ENCODE data around the gene TNFRSF13B.
"Not testable (repeated sequence)": the region's sequence is repeated elsewhere in the genome, so short reads cannot be mapped to it uniquely, and the experiment has no call there.

The TNFRSF13B gene

DNA sequence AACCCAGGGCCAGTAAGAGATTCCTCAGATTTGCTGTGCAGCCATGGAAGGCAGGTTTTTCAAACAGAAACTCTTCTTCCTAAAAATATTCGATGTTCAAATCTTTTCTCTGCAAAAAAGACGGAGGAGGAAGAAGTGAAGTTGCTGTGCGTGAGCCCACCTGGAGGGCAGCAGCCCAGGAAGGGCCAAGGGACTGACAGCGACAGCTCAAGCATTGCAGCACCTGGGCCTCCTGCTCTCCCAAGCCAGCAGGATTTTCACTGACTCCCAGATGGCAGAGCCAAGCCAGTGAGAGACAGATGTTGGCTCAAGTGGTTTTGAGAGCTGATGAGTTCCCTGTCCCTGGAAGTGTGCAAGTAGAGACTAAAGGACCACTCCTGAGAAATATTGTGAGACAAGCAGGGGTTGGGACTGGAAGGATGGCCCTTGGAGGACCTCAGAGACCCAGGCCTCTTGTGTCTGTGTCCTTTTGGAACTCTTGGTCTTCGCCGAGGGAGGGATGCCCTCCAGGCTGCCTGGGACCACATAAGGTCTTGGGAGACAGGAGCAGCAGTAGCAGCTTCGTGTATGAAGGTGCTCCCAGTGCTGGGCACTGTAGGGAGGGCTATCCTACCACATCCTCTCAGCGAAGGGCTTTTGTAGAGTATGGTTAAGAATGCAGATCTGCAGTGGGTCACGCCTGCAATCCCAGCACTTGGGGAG, 29.3 kb upstream of the TNFRSF13B start:
- no peaks in the 10 kb centered on the region for H3K9me2 ChIP-seq (replicated peaks; ENCODE audit: insufficient read depth, low read length)
- H3K9me3 ChIP-seq (ENCODE audit: insufficient read depth, low read length) = no peaks in the 10 kb centered on the region
- no peaks in the 10 kb centered on the region for H3F3A ChIP-seq (ENCODE audit: insufficient read depth)
- H3K4me3 ChIP-seq (ENCODE audit: insufficient read depth, low read length, poor library complexity, severe bottlenecking) = no peak overlapping the region
- H3K4me2 ChIP-seq (ENCODE audit: low read depth, low read length, poor library complexity, severe bottlenecking) = no peak overlapping the region
- TF ChIP-seq, protein P1, sequence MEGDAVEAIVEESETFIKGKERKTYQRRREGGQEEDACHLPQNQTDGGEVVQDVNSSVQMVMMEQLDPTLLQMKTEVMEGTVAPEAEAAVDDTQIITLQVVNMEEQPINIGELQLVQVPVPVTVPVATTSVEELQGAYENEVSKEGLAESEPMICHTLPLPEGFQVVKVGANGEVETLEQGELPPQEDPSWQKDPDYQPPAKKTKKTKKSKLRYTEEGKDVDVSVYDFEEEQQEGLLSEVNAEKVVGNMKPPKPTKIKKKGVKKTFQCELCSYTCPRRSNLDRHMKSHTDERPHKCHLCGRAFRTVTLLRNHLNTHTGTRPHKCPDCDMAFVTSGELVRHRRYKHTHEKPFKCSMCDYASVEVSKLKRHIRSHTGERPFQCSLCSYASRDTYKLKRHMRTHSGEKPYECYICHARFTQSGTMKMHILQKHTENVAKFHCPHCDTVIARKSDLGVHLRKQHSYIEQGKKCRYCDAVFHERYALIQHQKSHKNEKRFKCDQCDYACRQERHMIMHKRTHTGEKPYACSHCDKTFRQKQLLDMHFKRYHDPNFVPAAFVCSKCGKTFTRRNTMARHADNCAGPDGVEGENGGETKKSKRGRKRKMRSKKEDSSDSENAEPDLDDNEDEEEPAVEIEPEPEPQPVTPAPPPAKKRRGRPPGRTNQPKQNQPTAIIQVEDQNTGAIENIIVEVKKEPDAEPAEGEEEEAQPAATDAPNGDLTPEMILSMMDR (IDR thresholded peaks at IDR 0.05; ENCODE audit: insufficient read depth, low read length, poor library complexity, severe bottlenecking) = no peak
- TF ChIP-seq EZH2phosphoT487 (conservative IDR thresholded peaks at IDR 0.05; ENCODE audit: low read length) = no peak
- H3K27me3 ChIP-seq (ENCODE audit: low read length) = no peaks in the 10 kb centered on the region
- H3K79me2 ChIP-seq (ENCODE audit: insufficient read depth, low read length) = no peaks in the 10 kb centered on the region
- H3K36me3 ChIP-seq (ENCODE audit: low read length) = no peaks in the 10 kb centered on the region
- H2AFZ ChIP-seq (ENCODE audit: low read depth, low read length, severe bottlenecking) = no peak overlapping the region
- no peaks in the 10 kb centered on the region for H4K20me1 ChIP-seq (ENCODE audit: low read depth, low read length)
- no peak overlapping the region for H3K9ac ChIP-seq (ENCODE audit: low read length)
- no peak overlapping the region for H3K27ac ChIP-seq (ENCODE audit: low read depth, low read length)

DNA sequence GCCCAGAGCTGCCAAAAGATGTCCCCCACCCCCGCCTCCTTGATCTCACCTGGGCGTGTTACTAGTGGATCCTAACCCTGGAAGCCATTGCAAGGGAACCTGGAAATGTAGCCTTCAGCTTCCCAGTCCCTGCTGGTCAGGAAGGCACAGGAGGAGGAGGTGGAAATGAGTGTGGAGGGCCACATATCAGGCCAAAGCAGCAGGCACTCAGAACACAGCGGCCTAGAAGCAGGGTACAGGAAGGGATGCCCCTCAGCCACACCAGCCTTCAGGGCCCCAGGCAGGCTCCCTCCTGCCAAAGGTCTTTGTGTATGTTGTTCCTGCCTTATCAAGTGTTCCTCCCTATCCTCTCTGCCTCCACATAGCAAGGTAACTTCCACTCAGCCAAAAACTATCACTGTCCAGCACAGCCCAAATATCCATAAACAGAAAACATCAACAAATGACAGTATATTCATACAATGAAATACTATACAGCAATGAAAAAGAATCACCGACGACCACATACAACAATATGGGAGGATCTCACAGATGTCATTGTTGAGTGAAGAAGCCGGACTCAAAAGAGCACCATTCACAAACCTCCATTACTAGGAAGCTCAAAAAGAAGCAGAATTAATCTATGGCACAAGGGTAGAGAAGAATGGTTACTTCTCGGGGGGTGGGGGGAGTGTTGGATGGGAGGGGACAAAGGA, 28.2 kb upstream of the TNFRSF13B start:
- Histone ChIP-seq H3K9ac (ENCODE audit: low read length) (no peak overlapping the region), H3K4me3 (ENCODE audit: insufficient read depth, low read length, poor library complexity, severe bottlenecking) (no peak overlapping the region), H4K20me1 (ENCODE audit: low read depth, low read length) (no peaks in the 10 kb centered on the region), H2AFZ (ENCODE audit: low read depth, low read length, severe bottlenecking) (no peak overlapping the region), H3K9me3 (ENCODE audit: insufficient read depth, low read length) (no peaks in the 10 kb centered on the region), H3K36me3 (ENCODE audit: low read length) (no peaks in the 10 kb centered on the region), H3K9me2 (replicated peaks; ENCODE audit: insufficient read depth, low read length) (no peaks in the 10 kb centered on the region), H3K4me2 (ENCODE audit: low read depth, low read length, poor library complexity, severe bottlenecking) (no peak overlapping the region), H3F3A (ENCODE audit: insufficient read depth) (no peaks in the 10 kb centered on the region), H3K79me2 (ENCODE audit: insufficient read depth, low read length) (no peaks in the 10 kb centered on the region), H3K27me3 (ENCODE audit: low read length) (no peaks in the 10 kb centered on the region), H3K27ac (ENCODE audit: low read depth, low read length) (no peak overlapping the region)
- TF ChIP-seq, protein P1 (IDR thresholded peaks at IDR 0.05; ENCODE audit: insufficient read depth, low read length, poor library complexity, severe bottlenecking) = no peak
- TF ChIP-seq EZH2phosphoT487 (conservative IDR thresholded peaks at IDR 0.05; ENCODE audit: low read length) = no peak

DNA sequence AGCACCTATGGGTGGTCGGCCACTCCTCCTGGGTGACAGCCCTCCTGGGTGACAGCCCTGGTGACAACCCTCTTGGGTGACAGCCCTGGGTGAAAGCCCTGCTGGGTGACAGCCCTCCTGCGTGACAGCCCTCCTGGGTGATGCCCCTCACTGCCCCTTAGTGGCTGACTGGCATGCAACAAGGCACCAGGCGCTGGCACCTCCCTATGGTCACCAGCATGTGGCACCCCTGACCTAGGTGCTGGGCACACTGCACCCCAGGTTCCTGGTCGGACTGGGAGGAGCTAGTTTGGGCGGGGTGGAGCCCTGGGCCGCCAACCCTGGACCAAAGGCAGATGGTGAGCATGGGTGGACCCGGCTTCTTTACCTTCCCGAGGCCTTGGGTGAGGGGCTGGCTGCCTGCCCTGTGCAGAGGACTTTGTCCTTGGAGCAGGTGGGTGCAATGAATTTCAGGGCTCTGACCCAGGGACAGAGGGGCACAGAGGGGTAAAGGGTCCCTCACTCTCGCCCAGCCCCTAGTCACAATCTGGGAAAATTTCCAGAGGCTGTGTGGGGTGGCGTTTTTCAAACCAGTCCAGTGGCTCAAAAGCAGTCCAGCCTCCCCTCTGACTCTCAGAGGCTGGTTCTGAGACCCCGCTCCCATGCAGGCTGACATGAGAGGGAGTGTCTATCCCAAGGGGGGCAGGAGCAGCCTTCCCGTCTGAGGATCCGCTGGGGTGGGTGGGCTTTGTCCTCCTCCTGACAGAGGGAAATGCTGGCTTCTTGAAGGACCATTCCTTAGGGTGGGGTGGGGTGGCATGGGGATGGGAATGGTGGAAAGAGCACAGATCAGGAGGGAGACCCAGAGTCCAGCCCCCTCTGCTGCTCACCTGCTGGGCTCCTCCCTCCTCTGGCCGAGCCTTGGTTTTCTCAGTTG, 25.9 kb upstream of the TNFRSF13B start:
- TF ChIP-seq EZH2phosphoT487 (conservative IDR thresholded peaks at IDR 0.05; ENCODE audit: low read length) = no peak
- TF ChIP-seq, protein P1 (IDR thresholded peaks at IDR 0.05; ENCODE audit: insufficient read depth, low read length, poor library complexity, severe bottlenecking) = peak; percentile 52
- H3K9me2 ChIP-seq (replicated peaks; ENCODE audit: insufficient read depth, low read length) = no peaks in the 10 kb centered on the region

DNA sequence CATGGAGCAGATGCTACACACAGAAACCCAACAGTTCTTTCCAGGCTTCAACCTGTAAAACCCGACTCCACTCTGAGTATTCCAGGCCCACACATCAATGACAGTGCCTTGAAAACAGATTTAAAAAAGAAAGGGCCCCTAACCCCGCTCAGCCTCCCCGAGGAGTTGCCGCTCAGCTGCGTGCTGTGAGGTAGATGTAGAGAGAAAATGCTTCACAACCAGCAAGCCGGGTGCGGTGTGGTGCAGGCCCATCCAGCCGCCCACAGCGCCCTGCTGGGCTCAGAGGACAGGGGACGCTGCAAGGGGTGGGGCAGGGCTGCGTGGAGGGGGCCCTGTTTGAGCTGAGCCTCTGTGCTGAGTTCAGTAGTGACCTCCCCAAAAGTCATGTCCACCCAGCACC, 24.8 kb upstream of the TNFRSF13B start:
- H3K4me2 ChIP-seq (ENCODE audit: low read depth, low read length, poor library complexity, severe bottlenecking); H2AFZ ChIP-seq (ENCODE audit: low read depth, low read length, severe bottlenecking); H3K79me2 ChIP-seq (ENCODE audit: insufficient read depth, low read length); H3K4me3 ChIP-seq (ENCODE audit: insufficient read depth, low read length, poor library complexity, severe bottlenecking); H4K20me1 ChIP-seq (ENCODE audit: low read depth, low read length); H3K36me3 ChIP-seq (ENCODE audit: low read length); H3K9me3 ChIP-seq (ENCODE audit: insufficient read depth, low read length); H3K9me2 ChIP-seq (replicated peaks; ENCODE audit: insufficient read depth, low read length); H3K27ac ChIP-seq (ENCODE audit: low read depth, low read length); H3F3A ChIP-seq (ENCODE audit: insufficient read depth); H3K27me3 ChIP-seq (ENCODE audit: low read length); H3K9ac ChIP-seq (ENCODE audit: low read length): not testable (repeated sequence)

More for the DNA sequence above, 25.9 kb upstream of the TNFRSF13B start:
- Histone ChIP-seq H3K27ac (ENCODE audit: low read depth, low read length) (no peak overlapping the region), H4K20me1 (ENCODE audit: low read depth, low read length) (no peaks in the 10 kb centered on the region), H3K79me2 (ENCODE audit: insufficient read depth, low read length) (no peaks in the 10 kb centered on the region), H3K9me3 (ENCODE audit: insufficient read depth, low read length) (no peaks in the 10 kb centered on the region), H3K9ac (ENCODE audit: low read length) (no peak overlapping the region), H3K36me3 (ENCODE audit: low read length) (no peaks in the 10 kb centered on the region), H3K4me2 (ENCODE audit: low read depth, low read length, poor library complexity, severe bottlenecking) (no peak overlapping the region), H2AFZ (ENCODE audit: low read depth, low read length, severe bottlenecking) (no peak overlapping the region), H3F3A (ENCODE audit: insufficient read depth) (no peaks in the 10 kb centered on the region), H3K4me3 (ENCODE audit: insufficient read depth, low read length, poor library complexity, severe bottlenecking) (no peak overlapping the region), H3K27me3 (ENCODE audit: low read length) (no peaks in the 10 kb centered on the region)

Data from SU-DHL-6 (cell line).